ENCODE measurements around the gene TRIO.
A peak's percentile ranks its signal among the peaks of the same experiment; 100 is the strongest.

TRIO gene

DNA sequence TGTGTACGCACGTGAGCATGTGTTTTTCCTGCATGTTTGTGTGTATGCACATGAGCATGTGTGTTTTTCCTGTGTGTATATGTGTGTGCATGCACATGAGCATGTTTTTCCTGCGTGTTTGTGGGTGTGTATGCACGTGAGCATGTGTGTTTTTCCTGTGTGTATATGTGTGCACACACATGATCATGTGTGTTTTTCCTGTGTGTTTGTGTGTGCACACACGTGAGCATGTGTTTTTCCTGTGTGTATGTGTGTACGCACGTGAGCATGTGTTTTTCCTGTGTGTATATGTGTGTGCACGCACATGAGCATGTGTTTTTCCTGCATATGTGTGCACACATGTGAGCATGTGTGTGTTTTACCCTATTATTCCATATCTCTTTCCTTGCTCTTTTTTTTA lies 205.9 kb downstream of the TRIO start:
- WGBS, 2 donors (ENCODE audit: extremely low coverage in 2 of 2, insufficient read length in 2 of 2, insufficient replicate concordance in 1 of 2), result no CpG with 5 or more reads among the region's 8 CpGs
- Histone ChIP-seq H3K27ac (replicated peaks; ENCODE audit: low read length) (no peak overlapping the region), H3K14ac (ENCODE audit: low read length) (no peak overlapping the region), H4K8ac (ENCODE audit: low read depth, low read length) (peak overlapping the region; percentile 5), H3K18ac (ENCODE audit: low read length) (no peak overlapping the region), H3K23ac (ENCODE audit: low read depth, low read length, poor library complexity) (no peak overlapping the region), H3K4ac (ENCODE audit: low read length) (no peak overlapping the region), H2BK120ac (ENCODE audit: low read depth, low read length) (no peak overlapping the region), H4K91ac (ENCODE audit: low read depth, low read length, poor library complexity) (no peak overlapping the region), H2AK5ac (ENCODE audit: low read depth, low read length) (no peak overlapping the region), H3K4me3 (ENCODE audit: low read length in 2 of 2) (no peak overlapping the region), H3K4me2 (ENCODE audit: insufficient read depth, low read length, poor library complexity, severe bottlenecking) (no peak overlapping the region), H2BK5ac (ENCODE audit: low read length) (no peak overlapping the region), H3K79me1 (ENCODE audit: low read depth, low read length) (no peaks in the 10 kb centered on the region), H3K9me3 (replicated peaks in 1 of 2; ENCODE audit: control insufficient read depth in 2 of 2, insufficient read depth in 1 of 2, low read depth in 1 of 2, low read length in 2 of 2) (peaks cover 0 to 7% of the 10 kb centered on the region in 2 donors), H3K27me3 (ENCODE audit: control insufficient read depth in 3 of 3, insufficient read depth in 3 of 3, low read depth in 1 of 3, low read length in 3 of 3) (no peaks in the 10 kb centered on the region), H3K4me1 (ENCODE audit: control insufficient read depth in 2 of 2, insufficient read depth in 1 of 2, low read depth in 1 of 2, low read length in 2 of 2) (no peaks in the 10 kb centered on the region), H3K36me3 (replicated peaks in 1 of 2; ENCODE audit: control insufficient read depth in 2 of 2, insufficient read depth in 2 of 2, low read length in 2 of 2) (peaks cover 4 to 45% of the 10 kb centered on the region in 2 donors), H3K9ac (ENCODE audit: low read depth, low read length, poor library complexity) (no peak overlapping the region), H2AFZ (ENCODE audit: low read length) (no peak overlapping the region), H2BK12ac (ENCODE audit: low read length) (no peak overlapping the region), H2BK15ac (ENCODE audit: low read length) (no peak overlapping the region)
- no peak for DNase-seq (ENCODE audit: low spot score)

GRCh38 chr5:14351086-14351661 lies 208.0 kb downstream of the TRIO start:
- Histone ChIP-seq H2BK5ac (ENCODE audit: low read length) (no peak overlapping the region), H4K8ac (ENCODE audit: low read depth, low read length) (no peak overlapping the region), H2AFZ (ENCODE audit: low read length) (no peak overlapping the region), H3K36me3 (replicated peaks in 1 of 2; ENCODE audit: control insufficient read depth in 2 of 2, insufficient read depth in 2 of 2, low read length in 2 of 2) (peaks cover 4 to 29% of the 10 kb centered on the region in 2 donors), H2BK120ac (ENCODE audit: low read depth, low read length) (no peak overlapping the region), H3K4me2 (ENCODE audit: insufficient read depth, low read length, poor library complexity, severe bottlenecking) (no peak overlapping the region), H3K27me3 (ENCODE audit: control insufficient read depth in 3 of 3, insufficient read depth in 3 of 3, low read depth in 1 of 3, low read length in 3 of 3) (no peaks in the 10 kb centered on the region), H3K23ac (ENCODE audit: low read depth, low read length, poor library complexity) (no peak overlapping the region), H3K79me1 (ENCODE audit: low read depth, low read length) (no peaks in the 10 kb centered on the region), H2BK15ac (ENCODE audit: low read length) (no peak overlapping the region), H2AK5ac (ENCODE audit: low read depth, low read length) (no peak overlapping the region), H4K91ac (ENCODE audit: low read depth, low read length, poor library complexity) (no peak overlapping the region), H3K18ac (ENCODE audit: low read length) (no peak overlapping the region), H3K4me1 (ENCODE audit: control insufficient read depth in 2 of 2, insufficient read depth in 1 of 2, low read depth in 1 of 2, low read length in 2 of 2) (no peaks in the 10 kb centered on the region), H3K4ac (ENCODE audit: low read length) (no peak overlapping the region), H3K4me3 (ENCODE audit: low read length in 2 of 2) (no peak overlapping the region), H3K9ac (ENCODE audit: low read depth, low read length, poor library complexity) (no peak overlapping the region), H3K9me3 (replicated peaks in 1 of 2; ENCODE audit: control insufficient read depth in 2 of 2, insufficient read depth in 1 of 2, low read depth in 1 of 2, low read length in 2 of 2) (peaks cover 0 to 7% of the 10 kb centered on the region in 2 donors), H2BK12ac (ENCODE audit: low read length) (no peak overlapping the region), H3K14ac (ENCODE audit: low read length) (peak overlapping the region; percentile 15), H3K27ac (replicated peaks; ENCODE audit: low read length) (no peak overlapping the region)
- DNase-seq (ENCODE audit: low spot score), result no peak
- WGBS, 2 donors (ENCODE audit: extremely low coverage in 2 of 2, insufficient read length in 2 of 2, insufficient replicate concordance in 1 of 2), result no CpG with 5 or more reads among the region's 7 CpGs

DNA sequence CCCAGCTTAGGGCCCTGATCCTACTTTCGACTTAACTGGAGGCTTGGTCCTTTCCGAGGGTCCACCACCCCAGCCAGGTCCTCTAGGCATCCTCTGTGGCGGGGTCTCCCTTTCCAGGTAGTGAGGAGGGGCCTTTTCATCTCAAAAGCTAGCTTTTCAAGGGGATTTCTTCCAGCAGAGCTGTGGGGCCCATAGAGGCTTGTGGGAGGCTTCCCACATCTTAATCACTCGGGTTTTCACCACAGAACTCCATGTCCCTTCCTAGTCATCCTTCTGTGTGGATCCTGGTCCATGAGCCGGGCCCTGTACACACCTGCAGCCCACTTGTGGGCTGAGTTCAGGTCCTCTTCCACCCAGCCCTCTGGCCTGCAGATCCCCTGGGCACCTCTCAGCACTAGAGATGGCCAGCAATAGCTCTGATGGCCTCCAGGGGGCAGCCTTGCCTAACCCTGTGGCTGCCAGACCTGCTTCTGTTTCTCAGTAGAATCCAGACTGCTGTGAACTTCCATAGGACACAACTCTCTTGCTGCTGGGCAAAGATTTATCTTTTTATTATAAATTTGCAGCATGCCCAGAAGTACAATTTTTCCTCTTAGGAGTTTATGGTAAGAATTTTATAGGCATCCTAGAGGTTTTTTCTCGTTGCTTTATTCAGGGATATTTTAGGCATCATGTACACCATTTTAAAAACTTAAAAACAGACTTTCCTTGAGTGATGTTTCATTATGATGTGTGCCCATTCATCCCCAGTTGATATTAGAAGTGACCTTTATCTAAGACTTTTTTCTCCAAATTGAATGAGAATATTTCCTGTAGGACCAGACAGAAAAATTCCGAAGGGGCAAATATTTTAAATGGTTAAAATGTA lies 208.9 kb downstream of the TRIO start:
- peaks cover 0 to 4% of the 10 kb centered on the region in 2 donors for H3K4me1 ChIP-seq (ENCODE audit: control insufficient read depth in 2 of 2, insufficient read depth in 1 of 2, low read depth in 1 of 2, low read length in 2 of 2)
- H2BK5ac ChIP-seq (ENCODE audit: low read length), result no peak overlapping the region
- H3K27me3 ChIP-seq (ENCODE audit: control insufficient read depth in 3 of 3, insufficient read depth in 3 of 3, low read depth in 1 of 3, low read length in 3 of 3), result no peaks in the 10 kb centered on the region
- no peaks in the 10 kb centered on the region for H3K9me3 ChIP-seq (replicated peaks in 1 of 2; ENCODE audit: control insufficient read depth in 2 of 2, insufficient read depth in 1 of 2, low read depth in 1 of 2, low read length in 2 of 2)
- no peaks in the 10 kb centered on the region for H3K79me1 ChIP-seq (ENCODE audit: low read depth, low read length)
- no peak overlapping the region for H3K4ac ChIP-seq (ENCODE audit: low read length)
- H2BK15ac ChIP-seq (ENCODE audit: low read length), result no peak overlapping the region
- H2AK5ac ChIP-seq (ENCODE audit: low read depth, low read length), result no peak overlapping the region
- H2BK12ac ChIP-seq (ENCODE audit: low read length), result no peak overlapping the region
- H3K14ac ChIP-seq (ENCODE audit: low read length), result no peak overlapping the region
- no peak overlapping the region for H3K18ac ChIP-seq (ENCODE audit: low read length)
- no peak overlapping the region for H3K9ac ChIP-seq (ENCODE audit: low read depth, low read length, poor library complexity)
- H3K36me3 ChIP-seq (replicated peaks in 1 of 2; ENCODE audit: control insufficient read depth in 2 of 2, insufficient read depth in 2 of 2, low read length in 2 of 2), result peaks cover 4 to 31% of the 10 kb centered on the region in 2 donors
- H2BK120ac ChIP-seq (ENCODE audit: low read depth, low read length), result no peak overlapping the region
- H3K27ac ChIP-seq (replicated peaks; ENCODE audit: low read length), result no peak overlapping the region
- no peak overlapping the region for H4K8ac ChIP-seq (ENCODE audit: low read depth, low read length)
- no CpG with 5 or more reads among the region's 7 CpGs for WGBS, 2 donors (ENCODE audit: extremely low coverage in 2 of 2, insufficient read length in 2 of 2, insufficient replicate concordance in 1 of 2)
- no peak overlapping the region for H2AFZ ChIP-seq (ENCODE audit: low read length)
- no peak overlapping the region for H3K23ac ChIP-seq (ENCODE audit: low read depth, low read length, poor library complexity)
- peak; percentile 56 for DNase-seq (ENCODE audit: low spot score)
- no peak overlapping the region for H4K91ac ChIP-seq (ENCODE audit: low read depth, low read length, poor library complexity)
- no peak overlapping the region for H3K4me3 ChIP-seq (ENCODE audit: low read length in 2 of 2)
- H3K4me2 ChIP-seq (ENCODE audit: insufficient read depth, low read length, poor library complexity, severe bottlenecking), result no peak overlapping the region

DNA sequence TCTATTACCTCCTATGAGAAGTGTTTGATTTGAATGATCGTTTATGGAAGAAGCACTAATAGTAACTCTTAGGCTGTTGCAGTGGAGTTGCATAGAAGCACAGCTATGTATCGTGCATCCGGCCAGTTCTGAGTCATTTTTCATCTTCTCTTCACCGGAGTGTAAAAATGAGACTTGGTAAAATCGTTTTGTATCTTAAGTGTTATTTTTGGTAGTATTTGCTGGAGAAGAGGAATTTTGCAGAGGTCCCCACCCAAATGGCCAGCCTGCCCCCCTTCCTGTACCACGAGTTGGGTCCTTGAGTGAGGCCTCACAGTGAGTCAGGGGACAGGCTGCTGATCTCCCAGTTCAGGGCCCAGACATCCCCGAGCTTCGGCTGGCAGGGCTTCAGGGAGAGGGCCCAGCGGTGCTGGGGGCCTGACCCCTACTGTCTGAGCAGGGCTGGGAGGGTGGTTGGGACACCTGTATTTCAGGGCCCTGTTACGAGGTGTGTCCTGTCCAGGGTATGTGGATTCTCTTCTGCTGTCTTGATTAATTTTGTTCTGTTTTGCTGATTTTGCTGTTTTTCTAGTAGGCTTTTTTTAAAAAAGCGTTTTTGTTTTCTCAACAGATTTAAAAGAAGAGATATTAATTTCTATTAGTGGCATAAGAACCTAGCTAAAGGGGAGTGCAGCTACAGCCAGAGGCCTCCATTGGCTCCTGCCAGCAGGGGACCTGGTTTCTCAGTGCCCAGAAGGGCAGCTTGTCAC lies 210.8 kb downstream of the TRIO start:
- Histone ChIP-seq H2BK5ac (ENCODE audit: low read length) (no peak overlapping the region), H3K14ac (ENCODE audit: low read length) (no peak overlapping the region), H2AFZ (ENCODE audit: low read length) (no peak overlapping the region), H3K4ac (ENCODE audit: low read length) (no peak overlapping the region), H3K4me1 (ENCODE audit: control insufficient read depth in 2 of 2, insufficient read depth in 1 of 2, low read depth in 1 of 2, low read length in 2 of 2) (peaks cover 2 to 12% of the 10 kb centered on the region in 2 donors), H2BK12ac (ENCODE audit: low read length) (no peak overlapping the region), H3K23ac (ENCODE audit: low read depth, low read length, poor library complexity) (no peak overlapping the region), H2BK120ac (ENCODE audit: low read depth, low read length) (no peak overlapping the region), H2BK15ac (ENCODE audit: low read length) (no peak overlapping the region), H3K9me3 (replicated peaks in 1 of 2; ENCODE audit: control insufficient read depth in 2 of 2, insufficient read depth in 1 of 2, low read depth in 1 of 2, low read length in 2 of 2) (no peaks in the 10 kb centered on the region), H3K18ac (ENCODE audit: low read length) (no peak overlapping the region), H3K79me1 (ENCODE audit: low read depth, low read length) (no peaks in the 10 kb centered on the region), H4K91ac (ENCODE audit: low read depth, low read length, poor library complexity) (no peak overlapping the region), H3K27me3 (ENCODE audit: control insufficient read depth in 3 of 3, insufficient read depth in 3 of 3, low read depth in 1 of 3, low read length in 3 of 3) (no peaks in the 10 kb centered on the region), H2AK5ac (ENCODE audit: low read depth, low read length) (no peak overlapping the region), H3K9ac (ENCODE audit: low read depth, low read length, poor library complexity) (no peak overlapping the region), H3K4me3 (ENCODE audit: low read length in 2 of 2) (no peak overlapping the region), H3K4me2 (ENCODE audit: insufficient read depth, low read length, poor library complexity, severe bottlenecking) (no peak overlapping the region), H4K8ac (ENCODE audit: low read depth, low read length) (no peak overlapping the region), H3K27ac (replicated peaks; ENCODE audit: low read length) (no peak overlapping the region), H3K36me3 (replicated peaks in 1 of 2; ENCODE audit: control insufficient read depth in 2 of 2, insufficient read depth in 2 of 2, low read length in 2 of 2) (peaks cover 0 to 43% of the 10 kb centered on the region in 2 donors)
- WGBS, 2 donors (ENCODE audit: extremely low coverage in 2 of 2, insufficient read length in 2 of 2, insufficient replicate concordance in 1 of 2), result no CpG with 5 or more reads among the region's 11 CpGs
- no peak for DNase-seq (ENCODE audit: low spot score)

Measured in neuronal stem cell (in vitro differentiated cells).